GM10266 (cell line): ENCODE measurements around the gene GPR32.
"Not testable (repeated sequence)": the region's sequence is repeated elsewhere in the genome, so short reads cannot be mapped to it uniquely, and the experiment has no call there.

Experiments used
- DNase-seq: peaks from one replicate; pipeline ENCODE4 v3.0.0; 2012; ENCODE audit errors: extremely low spot score
- TF ChIP-seq, protein P1 (sequence below): IDR thresholded peaks from 2 replicates; pipeline ENCODE4 v1.5.1; 2012; ENCODE audit warnings: mild to moderate bottlenecking, low read depth; ENCODE audit not compliant: control insufficient read depth, insufficient read depth; ENCODE audit errors: missing control alignments

GPR32 gene

GRCh38 chr19:50753879-50754278 is 16.4 kb upstream of the GPR32 start:
- TF ChIP-seq, protein P1, sequence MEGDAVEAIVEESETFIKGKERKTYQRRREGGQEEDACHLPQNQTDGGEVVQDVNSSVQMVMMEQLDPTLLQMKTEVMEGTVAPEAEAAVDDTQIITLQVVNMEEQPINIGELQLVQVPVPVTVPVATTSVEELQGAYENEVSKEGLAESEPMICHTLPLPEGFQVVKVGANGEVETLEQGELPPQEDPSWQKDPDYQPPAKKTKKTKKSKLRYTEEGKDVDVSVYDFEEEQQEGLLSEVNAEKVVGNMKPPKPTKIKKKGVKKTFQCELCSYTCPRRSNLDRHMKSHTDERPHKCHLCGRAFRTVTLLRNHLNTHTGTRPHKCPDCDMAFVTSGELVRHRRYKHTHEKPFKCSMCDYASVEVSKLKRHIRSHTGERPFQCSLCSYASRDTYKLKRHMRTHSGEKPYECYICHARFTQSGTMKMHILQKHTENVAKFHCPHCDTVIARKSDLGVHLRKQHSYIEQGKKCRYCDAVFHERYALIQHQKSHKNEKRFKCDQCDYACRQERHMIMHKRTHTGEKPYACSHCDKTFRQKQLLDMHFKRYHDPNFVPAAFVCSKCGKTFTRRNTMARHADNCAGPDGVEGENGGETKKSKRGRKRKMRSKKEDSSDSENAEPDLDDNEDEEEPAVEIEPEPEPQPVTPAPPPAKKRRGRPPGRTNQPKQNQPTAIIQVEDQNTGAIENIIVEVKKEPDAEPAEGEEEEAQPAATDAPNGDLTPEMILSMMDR, result no peak
- DNase-seq, result no peak

DNA sequence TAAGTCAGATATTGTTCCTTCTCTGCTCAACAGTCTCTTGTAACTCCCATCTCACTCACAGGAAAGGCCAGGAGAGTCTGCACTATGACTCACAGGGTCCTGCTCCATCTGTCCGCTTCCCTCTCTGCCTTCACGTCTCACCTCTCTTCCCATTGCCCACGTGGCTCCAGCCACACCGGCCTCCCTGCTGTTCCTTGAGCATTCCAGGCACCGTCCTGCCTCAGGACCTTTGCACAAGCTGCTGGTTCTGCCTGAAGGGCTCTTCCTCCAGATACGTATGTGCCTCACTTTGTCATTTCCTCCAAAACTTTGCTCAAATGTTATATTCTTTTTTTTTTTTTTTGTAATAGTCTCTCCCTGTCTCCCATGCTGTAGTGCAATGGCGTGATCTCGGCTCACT is 14.0 kb upstream of the GPR32 start:
- not testable (repeated sequence) for DNase-seq

GRCh38 chr19:50757624-50758023 is 12.6 kb upstream of the GPR32 start:
- not testable (repeated sequence) for DNase-seq

DNA sequence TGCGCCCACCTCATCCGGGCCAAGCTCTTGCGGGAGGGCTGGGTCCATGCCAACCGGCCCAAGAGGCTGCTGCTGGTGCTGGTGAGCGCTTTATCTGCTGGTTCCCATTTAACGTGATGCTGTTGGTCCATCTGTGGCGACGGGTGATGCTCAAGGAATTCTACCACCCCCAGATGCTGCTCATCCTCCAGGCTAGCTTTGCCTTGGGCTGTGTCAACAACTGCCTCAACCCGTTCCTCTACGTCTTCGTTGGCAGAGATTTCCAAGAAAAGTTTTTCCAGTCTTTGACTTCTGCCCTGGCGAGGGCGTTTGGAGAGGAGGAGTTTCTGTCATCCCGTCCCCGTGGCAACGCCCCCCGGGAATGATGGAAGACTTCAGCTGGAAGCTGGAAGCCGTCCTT is 11.2 kb upstream of the GPR32 start:
- not testable (repeated sequence) for DNase-seq

DNA sequence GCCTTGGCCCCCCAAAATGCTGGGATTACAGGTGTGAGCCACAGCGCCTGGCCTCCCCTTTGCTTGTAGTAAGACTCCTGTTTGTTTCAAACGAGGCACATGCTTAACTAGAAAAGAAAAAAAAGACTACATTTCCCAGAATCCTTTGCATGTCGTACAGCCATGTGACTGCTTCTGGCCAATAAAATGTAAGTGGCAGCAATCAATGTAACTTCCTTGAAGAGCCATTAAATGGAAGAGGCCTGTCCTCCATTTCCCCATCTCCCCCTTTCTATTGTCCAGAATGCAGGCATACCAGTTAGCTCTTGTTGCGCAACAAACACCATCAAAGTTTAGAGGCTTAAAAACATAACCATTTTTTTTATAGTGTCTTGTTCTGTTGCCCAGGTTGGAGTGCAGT is 10.4 kb upstream of the GPR32 start:
- DNase-seq, result peak; percentile 29
- TF ChIP-seq, protein P1, result no peak

DNA sequence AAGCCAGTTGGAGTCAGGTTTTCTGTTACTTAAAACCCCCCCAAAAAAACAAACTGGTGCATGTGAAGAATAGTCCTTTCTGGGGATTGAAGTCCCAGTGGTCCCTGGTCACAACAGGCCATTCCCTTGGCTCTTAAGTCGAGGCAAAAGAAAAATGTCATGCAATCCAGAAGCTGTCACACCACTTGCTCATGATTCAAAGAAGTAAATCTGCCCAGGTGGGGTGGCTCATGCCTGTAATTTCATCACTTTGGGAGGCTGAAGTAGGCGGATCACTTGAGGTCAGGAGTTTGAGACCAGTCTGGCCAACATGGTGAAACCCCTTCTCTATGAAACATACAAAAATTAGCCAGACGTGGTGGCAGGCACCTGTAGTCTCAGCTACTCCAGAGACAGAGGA is 8.8 kb upstream of the GPR32 start:
- DNase-seq, result not testable (repeated sequence)

DNA sequence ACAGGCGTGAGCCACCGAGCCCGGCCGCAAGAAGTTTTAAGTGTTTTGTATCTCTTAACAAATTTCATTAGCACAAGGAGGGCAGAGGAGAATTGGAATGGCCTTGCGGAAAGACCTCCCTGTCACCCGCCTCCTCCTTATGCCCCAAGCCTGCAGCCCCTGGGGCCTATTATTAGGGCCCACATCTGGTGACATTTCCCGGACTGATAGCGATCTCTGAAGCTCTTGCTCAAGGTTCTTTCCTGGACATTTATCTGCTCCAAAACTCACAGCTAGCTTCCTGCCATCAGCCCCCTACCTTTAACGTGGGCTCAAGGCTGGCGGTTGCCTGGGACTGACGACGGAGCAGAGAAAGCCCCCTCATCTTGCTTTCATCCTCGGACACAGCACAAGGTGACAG is 6.7 kb upstream of the GPR32 start:
- not testable (repeated sequence) for DNase-seq

DNA sequence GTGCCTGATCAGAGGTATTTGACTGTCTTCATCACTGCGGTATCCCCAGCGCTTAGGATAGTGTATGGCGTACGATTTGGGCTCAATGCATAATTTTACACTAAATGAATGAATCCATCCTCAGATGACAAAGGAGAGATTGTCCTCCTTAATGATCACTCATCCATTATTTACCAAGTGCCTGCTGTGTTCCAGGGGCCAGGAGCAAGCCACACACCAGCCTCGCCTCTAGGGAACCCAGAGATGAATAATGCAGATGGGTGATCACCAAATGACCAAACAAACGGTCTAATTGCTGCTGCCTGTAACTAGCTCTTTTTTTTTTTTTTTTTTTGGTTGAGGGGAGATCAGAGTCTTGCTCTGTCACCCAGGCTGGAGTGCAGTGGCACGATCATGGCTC is 5.9 kb upstream of the GPR32 start:
- DNase-seq, result no peak
- TF ChIP-seq, protein P1, result no peak

- DNase-seq, result not testable (repeated sequence)
Measured at GRCh38 chr19:50766746-50767145, 3.5 kb upstream of the GPR32 start.

DNA sequence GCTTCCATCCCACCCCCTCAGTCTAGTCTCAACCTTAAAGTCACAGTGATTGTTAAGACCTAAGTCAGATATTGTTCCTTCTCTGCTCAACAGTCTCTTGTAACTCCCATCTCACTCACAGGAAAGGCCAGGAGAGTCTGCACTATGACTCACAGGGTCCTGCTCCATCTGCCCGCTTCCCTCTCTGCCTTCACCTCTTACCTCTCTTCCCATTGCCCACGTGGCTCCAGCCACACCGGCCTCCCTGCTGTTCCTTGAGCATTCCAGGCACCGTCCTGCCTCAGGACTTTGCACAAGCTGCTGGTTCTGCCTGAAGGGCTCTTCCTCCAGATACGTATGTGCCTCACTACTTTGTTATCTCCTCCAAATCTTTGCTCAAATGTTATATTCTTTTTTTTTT is 3.0 kb upstream of the GPR32 start:
- not testable (repeated sequence) for DNase-seq

DNA sequence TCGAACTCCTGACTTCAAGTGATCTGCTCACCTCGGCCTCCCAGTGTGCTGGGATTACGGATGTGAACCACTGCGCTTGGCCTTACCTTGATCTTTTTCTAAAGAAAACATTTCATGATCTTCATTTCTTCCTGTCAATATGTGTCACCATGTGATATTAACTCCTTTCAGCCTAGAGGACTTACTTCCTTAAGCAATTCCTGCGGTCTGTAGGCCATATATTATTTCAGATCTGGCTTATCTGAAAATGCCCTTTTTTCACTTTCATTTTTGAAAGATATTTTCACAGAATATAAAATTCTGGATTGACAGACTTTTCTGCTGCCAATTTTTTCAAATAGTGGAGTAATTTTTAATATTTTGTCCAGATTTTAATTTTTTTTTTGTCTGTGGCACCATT is 2.0 kb upstream of the GPR32 start:
- TF ChIP-seq, protein P1, result no peak
- DNase-seq, result no peak

DNA sequence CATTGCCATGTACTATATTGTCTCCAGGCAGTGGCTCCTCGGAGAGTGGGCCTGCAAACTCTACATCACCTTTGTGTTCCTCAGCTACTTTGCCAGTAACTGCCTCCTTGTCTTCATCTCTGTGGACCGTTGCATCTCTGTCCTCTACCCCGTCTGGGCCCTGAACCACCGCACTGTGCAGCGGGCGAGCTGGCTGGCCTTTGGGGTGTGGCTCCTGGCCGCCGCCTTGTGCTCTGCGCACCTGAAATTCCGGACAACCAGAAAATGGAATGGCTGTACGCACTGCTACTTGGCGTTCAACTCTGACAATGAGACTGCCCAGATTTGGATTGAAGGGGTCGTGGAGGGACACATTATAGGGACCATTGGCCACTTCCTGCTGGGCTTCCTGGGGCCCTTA is 624 bp downstream of the GPR32 start:
- DNase-seq, result no peak
- TF ChIP-seq, protein P1, result no peak
